ENCODE data around the gene PACS1.
"Not testable (repeated sequence)": the region's sequence is repeated elsewhere in the genome, so short reads cannot be mapped to it uniquely, and the experiment has no call there.

The PACS1 gene

GRCh38 chr11:66069715-66070603, at the start of gene PACS1:
PACS1 (plus strand) TSS chr11:66070272; CDS start chr11:66070487, 215 bp downstream.
- peak; percentile 90 for DNase-seq

- DNase-seq, result peak; percentile 91
These were observed 49.3 kb upstream of the PACS1 start for GRCh38 chr11:66020618-66021357.

- DNase-seq, result peak; percentile 85
These were observed 47.5 kb upstream of the PACS1 start for GRCh38 chr11:66022401-66023185.

- DNase-seq, result not testable (repeated sequence)
These were observed 47.0 kb upstream of the PACS1 start for GRCh38 chr11:66023186-66023440.

GRCh38 chr11:66026017-66026529, 44.0 kb upstream of the PACS1 start, which contains the start of gene CATSPER1:
CATSPER1 (minus strand) TSS chr11:66026479; CDS start chr11:66026379, 100 bp downstream.
- DNase-seq, result no peak

GRCh38 chr11:66032957-66033735, 36.9 kb upstream of the PACS1 start:
- peak; percentile 38 for DNase-seq

GRCh38 chr11:66035653-66036333, 34.3 kb upstream of the PACS1 start:
- no peak for DNase-seq

GRCh38 chr11:66036334-66036710, 33.8 kb upstream of the PACS1 start:
- DNase-seq, result no peak

- no peak for DNase-seq
These were observed 32.7 kb upstream of the PACS1 start for GRCh38 chr11:66037327-66037726.

GRCh38 chr11:66039765-66040164, 30.3 kb upstream of the PACS1 start:
- no peak for DNase-seq

GRCh38 chr11:66042227-66042995, 27.7 kb upstream of the PACS1 start:
- no peak for DNase-seq

GRCh38 chr11:66042996-66043906, 26.8 kb upstream of the PACS1 start:
- no peak for DNase-seq

GRCh38 chr11:66044757-66045156, 25.3 kb upstream of the PACS1 start:
- DNase-seq, result no peak

GRCh38 chr11:66045177-66045639, 24.9 kb upstream of the PACS1 start:
- peak; percentile 92 for DNase-seq

- DNase-seq, result no peak
These were observed 23.2 kb upstream of the PACS1 start for GRCh38 chr11:66046901-66047300.

- no peak for DNase-seq
These were observed 22.3 kb upstream of the PACS1 start for GRCh38 chr11:66047541-66048365.

- DNase-seq, result no peak
These were observed 21.3 kb upstream of the PACS1 start, which contains the start of gene GAL3ST3 for GRCh38 chr11:66048547-66049323. GAL3ST3 (minus strand) TSS chr11:66049161; CDS start chr11:66045415, 3,746 bp downstream.

All from DMS53 (cell line).